K562 (cell line): ENCODE data around the gene TUT1. TPM values are rescaled to one million over a fixed set of nuclear protein-coding genes. Genes with fewer than 3 reads are reported as not detected.

Source experiments
- ARHGAP35 ChIP-seq: fragments of 450-650 bp; IDR thresholded peaks from 2 replicates; pipeline ENCODE4 v1.6.1; 2018; ENCODE audit not compliant: partially characterized antibody
- ARID2 ChIP-seq: fragments of 450-650 bp; IDR thresholded peaks from 2 replicates; pipeline ENCODE4 v1.6.1; 2017; ENCODE audit warnings: antibody characterized with exemption, mild to moderate bottlenecking
- HDAC3 ChIP-seq: fragments of 450-650 bp; IDR thresholded peaks from 2 replicates; pipeline ENCODE4 v1.6.1; 2018; ENCODE audit warnings: borderline replicate concordance, mild to moderate bottlenecking, moderate library complexity; ENCODE audit not compliant: partially characterized antibody
- MEIS2 ChIP-seq: fragments of 450-650 bp; IDR thresholded peaks from 2 replicates; pipeline ENCODE4 v1.6.1; 2014; ENCODE audit warnings: mild to moderate bottlenecking; ENCODE audit not compliant: partially characterized antibody
- NFE2 ChIP-seq: IDR thresholded peaks from 2 replicates; pipeline ENCODE4 v1.6.1; 2014; ENCODE audit warnings: antibody characterized with exemption, low read depth
- NUFIP1 ChIP-seq: fragments of 450-650 bp; IDR thresholded peaks from 2 replicates; pipeline ENCODE4 v1.6.1; 2018; ENCODE audit not compliant: partially characterized antibody
- SIN3A ChIP-seq, 2 experiments: fragments of 150-350 bp in 1 of 2; IDR thresholded peaks; 2 replicates each; pipeline ENCODE4 v1.6.1; 2011 to 2016; ENCODE audit warnings: borderline replicate concordance in 2 of 2, low read depth in 2 of 2, low read length in 2 of 2, mild to moderate bottlenecking in 2 of 2, moderate library complexity in 2 of 2; ENCODE audit not compliant: control insufficient read depth in 1 of 2
- SMC3 ChIP-seq: conservative IDR thresholded peaks from 2 replicates; pipeline ENCODE4 v1.6.1; 2011; ENCODE audit warnings: low read depth, low read length, improper control_type of control experiment; ENCODE audit not compliant: insufficient read depth
- TAL1 ChIP-seq: fragments of 450-650 bp; IDR thresholded peaks from 2 replicates; pipeline ENCODE4 v1.6.1; 2016; ENCODE audit warnings: mild to moderate bottlenecking
- polyA plus RNA-seq, 8 experiments: library from polyadenylated mRNA; depleted of rRNA in 4 of 8; stranded (reverse) in 5 of 8; unstranded in 3 of 8; fragments of >200 nt; fragmentation: Nextera tagmentation in 2 of 8; fragmentation: Illumina TruSeq in 1 of 8; extraction: Ambion mirVana in 2 of 8; extraction: Trizol in 1 of 8; gene quantifications; 2 replicates each; pipeline versions ENCODE4 v1.2.1 to v1.2.3, GENCODE V29; 2011 to 2014; ENCODE audit warnings: inconsistent platforms in 1 of 8, missing spikeins in 1 of 8
- total RNA-seq, 7 experiments: library from RNA; depleted of rRNA in 6 of 7; stranded (reverse); fragments of >200 nt in 6 of 7; fragmentation: Illumina TruSeq in 2 of 7; extraction: Trizol in 2 of 7; gene quantifications; 2 replicates each; pipeline versions ENCODE4 v1.2.1 to v1.2.3, GENCODE V29; 2011 to 2021; ENCODE audit warnings: low replicate concordance in 1 of 7
- TF ChIP-seq, protein P1 (sequence below): fragments of 450-650 bp; IDR thresholded peaks from 2 replicates; pipeline ENCODE4 v1.6.1; 2017; ENCODE audit warnings: antibody characterized with exemption
- TF ChIP-seq, protein P2 (sequence below): IDR thresholded peaks from 2 replicates; pipeline ENCODE4 v1.6.1; 2012; ENCODE audit warnings: low read depth, low read length, improper control_type of control experiment, borderline replicate concordance
- TF ChIP-seq, protein P3 (sequence below): fragments of 200-600 bp; sonication (generic); IDR thresholded peaks from one replicate; pipeline ENCODE4 v1.6.1; 2012; ENCODE audit warnings: mild to moderate bottlenecking, low read depth, low read length, inconsistent platforms

TUT1 gene
- total and polyA plus RNA-seq, 9 of the 15 experiments (the other 6 are each of a cell fraction or from before 2014, with no cell fraction given): 0.66 to 44.3 (median 15.7) TPM

DNA sequence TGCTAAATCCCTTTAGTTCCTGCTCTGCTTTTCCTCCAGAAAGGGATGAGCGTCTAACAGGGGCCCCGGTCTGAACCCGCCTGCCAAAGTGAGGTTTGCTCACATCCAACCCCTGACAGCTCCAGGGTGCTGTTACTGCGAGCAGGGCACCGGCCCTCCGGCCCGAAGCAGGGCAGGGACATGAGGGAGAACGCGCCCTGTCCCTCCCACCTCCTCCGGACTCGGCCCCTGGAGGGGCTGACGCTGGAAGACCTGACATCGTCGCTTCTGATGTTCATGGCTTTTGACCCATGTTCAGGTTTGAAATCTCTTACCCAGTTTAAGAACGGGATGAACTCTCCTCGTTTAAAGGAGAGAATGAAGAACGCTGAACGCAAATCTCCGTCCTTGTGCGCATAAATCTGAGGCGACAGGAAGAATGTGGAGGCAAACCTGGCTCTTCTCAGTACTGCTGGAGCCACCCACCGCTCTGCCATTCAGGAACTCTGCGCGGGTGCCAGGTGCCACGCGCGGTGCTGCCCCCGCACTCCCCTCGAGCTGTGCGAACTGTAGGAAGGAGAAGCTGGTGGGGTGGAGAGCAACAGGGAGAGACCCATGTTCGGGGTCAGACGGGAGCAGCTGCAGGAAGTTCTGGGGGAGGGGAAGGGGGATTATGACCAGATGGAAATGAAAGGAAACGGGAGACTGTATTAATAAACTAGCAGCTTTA is 16.8 kb downstream of the TUT1 start (continued):
- no peak for TF ChIP-seq NFE2
- TF ChIP-seq, protein P1, sequence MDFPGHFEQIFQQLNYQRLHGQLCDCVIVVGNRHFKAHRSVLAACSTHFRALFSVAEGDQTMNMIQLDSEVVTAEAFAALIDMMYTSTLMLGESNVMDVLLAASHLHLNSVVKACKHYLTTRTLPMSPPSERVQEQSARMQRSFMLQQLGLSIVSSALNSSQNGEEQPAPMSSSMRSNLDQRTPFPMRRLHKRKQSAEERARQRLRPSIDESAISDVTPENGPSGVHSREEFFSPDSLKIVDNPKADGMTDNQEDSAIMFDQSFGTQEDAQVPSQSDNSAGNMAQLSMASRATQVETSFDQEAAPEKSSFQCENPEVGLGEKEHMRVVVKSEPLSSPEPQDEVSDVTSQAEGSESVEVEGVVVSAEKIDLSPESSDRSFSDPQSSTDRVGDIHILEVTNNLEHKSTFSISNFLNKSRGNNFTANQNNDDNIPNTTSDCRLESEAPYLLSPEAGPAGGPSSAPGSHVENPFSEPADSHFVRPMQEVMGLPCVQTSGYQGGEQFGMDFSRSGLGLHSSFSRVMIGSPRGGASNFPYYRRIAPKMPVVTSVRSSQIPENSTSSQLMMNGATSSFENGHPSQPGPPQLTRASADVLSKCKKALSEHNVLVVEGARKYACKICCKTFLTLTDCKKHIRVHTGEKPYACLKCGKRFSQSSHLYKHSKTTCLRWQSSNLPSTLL: no peak
- no peak for TF ChIP-seq TAL1
- TF ChIP-seq SMC3: no peak
- TF ChIP-seq, protein P2, sequence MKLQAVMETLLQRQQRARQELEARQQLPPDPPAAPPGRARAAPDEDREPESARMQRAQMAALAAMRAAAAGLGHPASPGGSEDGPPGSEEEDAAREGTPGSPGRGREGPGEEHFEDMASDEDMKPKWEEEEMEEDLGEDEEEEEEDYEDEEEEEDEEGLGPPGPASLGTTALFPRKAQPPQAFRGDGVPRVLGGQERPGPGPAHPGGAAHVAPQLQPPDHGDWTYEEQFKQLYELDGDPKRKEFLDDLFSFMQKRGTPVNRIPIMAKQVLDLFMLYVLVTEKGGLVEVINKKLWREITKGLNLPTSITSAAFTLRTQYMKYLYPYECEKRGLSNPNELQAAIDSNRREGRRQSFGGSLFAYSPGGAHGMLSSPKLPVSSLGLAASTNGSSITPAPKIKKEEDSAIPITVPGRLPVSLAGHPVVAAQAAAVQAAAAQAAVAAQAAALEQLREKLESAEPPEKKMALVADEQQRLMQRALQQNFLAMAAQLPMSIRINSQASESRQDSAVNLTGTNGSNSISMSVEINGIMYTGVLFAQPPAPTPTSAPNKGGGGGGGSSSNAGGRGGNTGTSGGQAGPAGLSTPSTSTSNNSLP: no peak
- peak in 1 of 2 experiments; percentile 53; a peak in 1 of 4 replicates for TF ChIP-seq SIN3A (IDR thresholded peaks at IDR 0.05; ENCODE audit: borderline replicate concordance in 2 of 2, control insufficient read depth in 1 of 2, low read depth in 2 of 2, low read length in 2 of 2)
- no peak for TF ChIP-seq ARID2
- no peak for TF ChIP-seq ARHGAP35
- TF ChIP-seq MEIS2: peak; percentile 56
- no peak for TF ChIP-seq HDAC3
- TF ChIP-seq, protein P3, sequence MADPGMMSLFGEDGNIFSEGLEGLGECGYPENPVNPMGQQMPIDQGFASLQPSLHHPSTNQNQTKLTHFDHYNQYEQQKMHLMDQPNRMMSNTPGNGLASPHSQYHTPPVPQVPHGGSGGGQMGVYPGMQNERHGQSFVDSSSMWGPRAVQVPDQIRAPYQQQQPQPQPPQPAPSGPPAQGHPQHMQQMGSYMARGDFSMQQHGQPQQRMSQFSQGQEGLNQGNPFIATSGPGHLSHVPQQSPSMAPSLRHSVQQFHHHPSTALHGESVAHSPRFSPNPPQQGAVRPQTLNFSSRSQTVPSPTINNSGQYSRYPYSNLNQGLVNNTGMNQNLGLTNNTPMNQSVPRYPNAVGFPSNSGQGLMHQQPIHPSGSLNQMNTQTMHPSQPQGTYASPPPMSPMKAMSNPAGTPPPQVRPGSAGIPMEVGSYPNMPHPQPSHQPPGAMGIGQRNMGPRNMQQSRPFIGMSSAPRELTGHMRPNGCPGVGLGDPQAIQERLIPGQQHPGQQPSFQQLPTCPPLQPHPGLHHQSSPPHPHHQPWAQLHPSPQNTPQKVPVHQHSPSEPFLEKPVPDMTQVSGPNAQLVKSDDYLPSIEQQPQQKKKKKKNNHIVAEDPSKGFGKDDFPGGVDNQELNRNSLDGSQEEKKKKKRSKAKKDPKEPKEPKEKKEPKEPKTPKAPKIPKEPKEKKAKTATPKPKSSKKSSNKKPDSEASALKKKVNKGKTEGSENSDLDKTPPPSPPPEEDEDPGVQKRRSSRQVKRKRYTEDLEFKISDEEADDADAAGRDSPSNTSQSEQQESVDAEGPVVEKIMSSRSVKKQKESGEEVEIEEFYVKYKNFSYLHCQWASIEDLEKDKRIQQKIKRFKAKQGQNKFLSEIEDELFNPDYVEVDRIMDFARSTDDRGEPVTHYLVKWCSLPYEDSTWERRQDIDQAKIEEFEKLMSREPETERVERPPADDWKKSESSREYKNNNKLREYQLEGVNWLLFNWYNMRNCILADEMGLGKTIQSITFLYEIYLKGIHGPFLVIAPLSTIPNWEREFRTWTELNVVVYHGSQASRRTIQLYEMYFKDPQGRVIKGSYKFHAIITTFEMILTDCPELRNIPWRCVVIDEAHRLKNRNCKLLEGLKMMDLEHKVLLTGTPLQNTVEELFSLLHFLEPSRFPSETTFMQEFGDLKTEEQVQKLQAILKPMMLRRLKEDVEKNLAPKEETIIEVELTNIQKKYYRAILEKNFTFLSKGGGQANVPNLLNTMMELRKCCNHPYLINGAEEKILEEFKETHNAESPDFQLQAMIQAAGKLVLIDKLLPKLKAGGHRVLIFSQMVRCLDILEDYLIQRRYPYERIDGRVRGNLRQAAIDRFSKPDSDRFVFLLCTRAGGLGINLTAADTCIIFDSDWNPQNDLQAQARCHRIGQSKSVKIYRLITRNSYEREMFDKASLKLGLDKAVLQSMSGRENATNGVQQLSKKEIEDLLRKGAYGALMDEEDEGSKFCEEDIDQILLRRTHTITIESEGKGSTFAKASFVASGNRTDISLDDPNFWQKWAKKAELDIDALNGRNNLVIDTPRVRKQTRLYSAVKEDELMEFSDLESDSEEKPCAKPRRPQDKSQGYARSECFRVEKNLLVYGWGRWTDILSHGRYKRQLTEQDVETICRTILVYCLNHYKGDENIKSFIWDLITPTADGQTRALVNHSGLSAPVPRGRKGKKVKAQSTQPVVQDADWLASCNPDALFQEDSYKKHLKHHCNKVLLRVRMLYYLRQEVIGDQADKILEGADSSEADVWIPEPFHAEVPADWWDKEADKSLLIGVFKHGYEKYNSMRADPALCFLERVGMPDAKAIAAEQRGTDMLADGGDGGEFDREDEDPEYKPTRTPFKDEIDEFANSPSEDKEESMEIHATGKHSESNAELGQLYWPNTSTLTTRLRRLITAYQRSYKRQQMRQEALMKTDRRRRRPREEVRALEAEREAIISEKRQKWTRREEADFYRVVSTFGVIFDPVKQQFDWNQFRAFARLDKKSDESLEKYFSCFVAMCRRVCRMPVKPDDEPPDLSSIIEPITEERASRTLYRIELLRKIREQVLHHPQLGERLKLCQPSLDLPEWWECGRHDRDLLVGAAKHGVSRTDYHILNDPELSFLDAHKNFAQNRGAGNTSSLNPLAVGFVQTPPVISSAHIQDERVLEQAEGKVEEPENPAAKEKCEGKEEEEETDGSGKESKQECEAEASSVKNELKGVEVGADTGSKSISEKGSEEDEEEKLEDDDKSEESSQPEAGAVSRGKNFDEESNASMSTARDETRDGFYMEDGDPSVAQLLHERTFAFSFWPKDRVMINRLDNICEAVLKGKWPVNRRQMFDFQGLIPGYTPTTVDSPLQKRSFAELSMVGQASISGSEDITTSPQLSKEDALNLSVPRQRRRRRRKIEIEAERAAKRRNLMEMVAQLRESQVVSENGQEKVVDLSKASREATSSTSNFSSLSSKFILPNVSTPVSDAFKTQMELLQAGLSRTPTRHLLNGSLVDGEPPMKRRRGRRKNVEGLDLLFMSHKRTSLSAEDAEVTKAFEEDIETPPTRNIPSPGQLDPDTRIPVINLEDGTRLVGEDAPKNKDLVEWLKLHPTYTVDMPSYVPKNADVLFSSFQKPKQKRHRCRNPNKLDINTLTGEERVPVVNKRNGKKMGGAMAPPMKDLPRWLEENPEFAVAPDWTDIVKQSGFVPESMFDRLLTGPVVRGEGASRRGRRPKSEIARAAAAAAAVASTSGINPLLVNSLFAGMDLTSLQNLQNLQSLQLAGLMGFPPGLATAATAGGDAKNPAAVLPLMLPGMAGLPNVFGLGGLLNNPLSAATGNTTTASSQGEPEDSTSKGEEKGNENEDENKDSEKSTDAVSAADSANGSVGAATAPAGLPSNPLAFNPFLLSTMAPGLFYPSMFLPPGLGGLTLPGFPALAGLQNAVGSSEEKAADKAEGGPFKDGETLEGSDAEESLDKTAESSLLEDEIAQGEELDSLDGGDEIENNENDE: no peak
- no peak for TF ChIP-seq NUFIP1
